Natural killer cell (primary cell): Measurements from ENCODE around the gene PSMD6. TPM values are rescaled to one million over a fixed set of nuclear protein-coding genes. Genes with fewer than 3 reads are reported as not detected.

Experiments
- ATAC-seq, 3 donors: fragments of 150-1000 bp in 2 of 3; fragments of 200-7000 bp in 1 of 3; cut with Tn5 transposase; 1 replicate in 1 of 3; 2 replicates in 2 of 3; pipeline ENCODE4 v1.10.0; 2021; ENCODE audit warnings: mild to moderate bottlenecking in 2 of 3, moderate library complexity in 2 of 3
- DNase-seq, 2 donors: peaks; one replicate each; pipeline versions ENCODE4 v3.0.0 to v3.0.0-alpha.2; 2013 to 2021; ENCODE audit warnings: mixed read lengths in 1 of 2
- H3K27ac ChIP-seq: one replicate; pipeline ENCODE4 v1.5.1; 2013; ENCODE audit warnings: mild to moderate bottlenecking, low read length
- H3K27me3 ChIP-seq: one replicate; pipeline ENCODE4 v1.6.1; 2013; ENCODE audit warnings: low read length; ENCODE audit not compliant: control insufficient read depth, insufficient read depth
- H3K36me3 ChIP-seq: one replicate; pipeline ENCODE4 v1.6.1; 2013; ENCODE audit warnings: low read length; ENCODE audit not compliant: control insufficient read depth, insufficient read depth
- H3K4me1 ChIP-seq: one replicate; pipeline ENCODE4 v1.6.1; 2013; ENCODE audit warnings: low read length; ENCODE audit not compliant: control insufficient read depth, insufficient read depth
- H3K4me3 ChIP-seq: one replicate; pipeline ENCODE4 v1.5.1; 2013; ENCODE audit warnings: low read length
- H3K9me3 ChIP-seq: one replicate; pipeline ENCODE4 v1.6.1; 2013; ENCODE audit warnings: low read length; ENCODE audit not compliant: control insufficient read depth, insufficient read depth
- H3K27ac Mint-ChIP-seq, 2 donors: one replicate each; pipeline ENCODE4 v1.8.0; 2022; ENCODE audit warnings: mild to moderate bottlenecking in 2 of 2, mixed read lengths in 2 of 2, moderate library complexity in 1 of 2
- H3K27me3 Mint-ChIP-seq, 2 donors: one replicate each; pipeline ENCODE4 v1.8.0; 2022; ENCODE audit warnings: low read depth in 2 of 2, mixed read lengths in 2 of 2
- H3K36me3 Mint-ChIP-seq: one replicate; pipeline ENCODE4 v1.8.0; 2022; ENCODE audit warnings: mixed read lengths
- H3K4me1 Mint-ChIP-seq, 2 donors: one replicate each; pipeline ENCODE4 v1.8.0; 2022; ENCODE audit warnings: mixed read lengths in 2 of 2
- H3K4me3 Mint-ChIP-seq: one replicate; pipeline ENCODE4 v1.8.0; 2022; ENCODE audit warnings: mild to moderate bottlenecking, moderate library complexity, mixed read lengths
- H3K9me3 Mint-ChIP-seq, 2 donors: one replicate each; pipeline ENCODE4 v1.8.0; 2022; ENCODE audit warnings: mixed read lengths in 2 of 2
- WGBS: methylation state at CpG from one replicate; pipeline ENCODE4 v1.1.7; 2013; ENCODE audit warnings: missing lambda C conversion rate; ENCODE audit not compliant: insufficient coverage; 5-methylcytosine and 5-hydroxymethylcytosine counted together
- intact Hi-C: fragments of 100-400 bp; cut with micrococcal nuclease; formaldehyde crosslinking; loops from one replicate; pipeline ENCODE4 v1.14.2; 2022
- total RNA-seq, 4 donors: library from RNA; stranded (reverse); fragments of 120-200 nt in 1 of 4; gene quantifications; one replicate each; pipeline versions ENCODE4 v1.2.3 to v1.2.4, GENCODE V29; 2013 to 2022
- TF ChIP-seq, protein P1 (sequence below): fragments of 200-600 bp; IDR thresholded peaks from one replicate; pipeline ENCODE4 v1.8.0; 2022; ENCODE audit warnings: antibody characterized with exemption

The PSMD6 gene
- total RNA-seq, 3 donors from 2014 or later (not counting 1 experiment from before 2014, with no cell fraction given): 84.4 to 105 (median 102) TPM

DNA sequence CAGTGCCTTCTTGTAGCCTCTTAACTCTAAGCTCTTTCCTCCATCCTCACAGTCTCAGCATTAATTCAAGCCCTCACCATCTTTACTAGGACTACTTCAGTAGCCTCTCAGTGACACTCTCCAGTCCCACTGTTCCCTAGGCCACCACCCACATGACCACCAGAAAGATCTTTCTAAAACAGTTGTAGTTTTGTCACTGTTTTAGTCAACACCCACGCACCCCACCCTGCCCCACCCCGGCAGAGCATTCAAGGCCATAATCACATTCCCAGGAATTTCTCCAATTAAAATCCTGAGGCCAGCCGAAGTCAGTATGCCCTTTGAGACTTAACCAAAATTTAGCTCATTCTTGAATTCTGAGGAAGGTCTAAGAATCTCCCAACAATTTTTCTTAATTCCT, 31.2 kb upstream of the PSMD6 start:
- ATAC-seq (no peak), DNase-seq (no peak)
- Mint-ChIP-seq H3K9me3 (no peaks in the 10 kb centered on the region), H3K36me3 (no peaks in the 10 kb centered on the region), H3K27ac (no peak overlapping the region), H3K4me3 (no peak overlapping the region), H3K27me3 (peaks cover 27 to 44% of the 10 kb centered on the region in 2 donors), H3K4me1 (peaks cover 0 to 4% of the 10 kb centered on the region in 2 donors)
- intact Hi-C loops: no loop called here
- Histone ChIP-seq H3K9me3 (no peaks in the 10 kb centered on the region), H3K27me3 (peaks cover 8% of the 10 kb centered on the region), H3K4me3 (no peak overlapping the region), H3K4me1 (no peaks in the 10 kb centered on the region), H3K27ac (no peak overlapping the region), H3K36me3 (no peaks in the 10 kb centered on the region)
- 86% methylated on average over 3 of the region's 3 CpGs for WGBS
- TF ChIP-seq, protein P1, sequence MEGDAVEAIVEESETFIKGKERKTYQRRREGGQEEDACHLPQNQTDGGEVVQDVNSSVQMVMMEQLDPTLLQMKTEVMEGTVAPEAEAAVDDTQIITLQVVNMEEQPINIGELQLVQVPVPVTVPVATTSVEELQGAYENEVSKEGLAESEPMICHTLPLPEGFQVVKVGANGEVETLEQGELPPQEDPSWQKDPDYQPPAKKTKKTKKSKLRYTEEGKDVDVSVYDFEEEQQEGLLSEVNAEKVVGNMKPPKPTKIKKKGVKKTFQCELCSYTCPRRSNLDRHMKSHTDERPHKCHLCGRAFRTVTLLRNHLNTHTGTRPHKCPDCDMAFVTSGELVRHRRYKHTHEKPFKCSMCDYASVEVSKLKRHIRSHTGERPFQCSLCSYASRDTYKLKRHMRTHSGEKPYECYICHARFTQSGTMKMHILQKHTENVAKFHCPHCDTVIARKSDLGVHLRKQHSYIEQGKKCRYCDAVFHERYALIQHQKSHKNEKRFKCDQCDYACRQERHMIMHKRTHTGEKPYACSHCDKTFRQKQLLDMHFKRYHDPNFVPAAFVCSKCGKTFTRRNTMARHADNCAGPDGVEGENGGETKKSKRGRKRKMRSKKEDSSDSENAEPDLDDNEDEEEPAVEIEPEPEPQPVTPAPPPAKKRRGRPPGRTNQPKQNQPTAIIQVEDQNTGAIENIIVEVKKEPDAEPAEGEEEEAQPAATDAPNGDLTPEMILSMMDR: no peak

DNA sequence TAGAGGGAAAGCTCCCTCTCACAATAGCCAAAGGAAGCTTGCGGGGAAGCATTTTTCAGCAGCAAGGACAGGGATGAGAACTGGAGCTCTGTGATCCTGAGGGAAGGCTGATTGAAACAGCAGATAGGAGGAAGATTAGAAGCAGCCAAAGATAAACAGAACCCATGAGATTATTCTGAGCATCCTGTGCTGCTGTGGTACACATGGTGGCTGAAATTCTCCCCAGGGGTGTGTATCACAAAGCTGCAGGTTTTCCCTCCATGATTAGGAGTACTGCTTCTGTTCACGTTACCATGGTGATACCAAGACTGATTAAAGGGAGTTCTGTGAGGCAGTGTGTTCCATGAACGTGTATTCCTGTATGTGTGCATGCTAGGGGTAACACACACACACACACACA, 30.3 kb upstream of the PSMD6 start:
- DNase-seq: no peak
- Mint-ChIP-seq H3K27ac (no peak overlapping the region), H3K4me3 (no peak overlapping the region), H3K27me3 (peaks cover 25 to 40% of the 10 kb centered on the region in 2 donors), H3K36me3 (no peaks in the 10 kb centered on the region), H3K9me3 (no peaks in the 10 kb centered on the region), H3K4me1 (peaks cover 0 to 4% of the 10 kb centered on the region in 2 donors)
- no peaks in the 10 kb centered on the region for H3K9me3 ChIP-seq
- H3K27me3 ChIP-seq: peaks cover 5% of the 10 kb centered on the region
- H3K4me3 ChIP-seq: no peak overlapping the region
- no peaks in the 10 kb centered on the region for H3K36me3 ChIP-seq
- intact Hi-C loops: no loop called here
- no peaks in the 10 kb centered on the region for H3K4me1 ChIP-seq
- no CpG with 5 or more reads among the region's 3 CpGs for WGBS
- H3K27ac ChIP-seq: no peak overlapping the region
- TF ChIP-seq, protein P1: no peak
- no peak for ATAC-seq

DNA sequence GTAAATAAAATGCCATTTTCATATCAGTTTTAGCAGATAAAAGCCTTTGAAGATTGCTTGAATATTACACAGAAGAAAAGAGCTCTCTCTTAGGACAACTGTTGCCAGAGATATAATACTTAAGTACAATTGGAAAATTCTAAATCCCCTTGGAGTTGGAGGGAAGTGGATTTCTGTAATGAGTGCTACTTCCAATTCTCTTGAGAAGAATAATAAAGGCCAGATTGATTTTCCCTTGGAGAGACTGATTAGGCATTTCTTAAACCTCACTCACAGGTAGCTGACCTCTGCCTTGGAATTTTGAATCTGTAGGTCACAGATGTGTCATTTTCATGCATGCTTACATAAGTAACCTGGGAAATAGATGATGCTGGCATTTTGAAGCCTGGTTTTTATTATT, 29.8 kb upstream of the PSMD6 start:
- Mint-ChIP-seq H3K4me3 (no peak overlapping the region), H3K36me3 (no peaks in the 10 kb centered on the region), H3K27ac (no peak overlapping the region), H3K4me1 (peaks cover 0 to 4% of the 10 kb centered on the region in 2 donors), H3K9me3 (no peaks in the 10 kb centered on the region), H3K27me3 (peaks cover 25 to 36% of the 10 kb centered on the region in 2 donors)
- ATAC-seq: no peak
- H3K9me3 ChIP-seq: no peaks in the 10 kb centered on the region
- intact Hi-C loops: no loop called here
- TF ChIP-seq, protein P1: no peak
- H3K4me1 ChIP-seq: no peaks in the 10 kb centered on the region
- H3K27me3 ChIP-seq: peaks cover 3% of the 10 kb centered on the region
- H3K27ac ChIP-seq: no peak overlapping the region
- H3K36me3 ChIP-seq: no peaks in the 10 kb centered on the region
- no peak overlapping the region for H3K4me3 ChIP-seq
- DNase-seq: no peak

DNA sequence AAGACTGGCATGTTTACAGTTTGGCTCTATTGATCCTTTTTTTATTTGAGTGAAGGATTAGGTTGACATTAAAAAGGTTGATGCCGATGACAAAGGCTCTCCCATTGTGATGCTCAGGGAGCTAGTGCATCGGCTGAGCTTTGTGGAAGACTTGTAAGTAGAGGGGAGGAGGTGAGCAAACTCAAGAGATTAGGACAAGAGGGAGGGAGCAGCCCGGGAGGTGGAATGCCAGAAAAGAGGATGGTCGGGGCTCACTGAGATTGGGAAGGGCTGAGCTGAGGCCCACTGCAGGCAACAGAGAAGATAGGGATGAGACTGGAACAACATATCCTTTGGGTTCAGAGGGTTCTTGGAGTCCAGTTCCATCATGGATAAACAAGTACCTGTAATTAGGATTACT, 26.5 kb upstream of the PSMD6 start:
- peaks cover 23 to 26% of the 10 kb centered on the region in 2 donors for H3K27me3 Mint-ChIP-seq
- H3K27me3 ChIP-seq: peaks cover 5% of the 10 kb centered on the region
- H3K27ac Mint-ChIP-seq: no peak overlapping the region
- H3K36me3 Mint-ChIP-seq: no peaks in the 10 kb centered on the region
- intact Hi-C loops: no loop called here
- no peak overlapping the region for H3K4me3 ChIP-seq
- no peak for DNase-seq
- no peak for ATAC-seq
- WGBS: 91% methylated on average over 4 of the region's 4 CpGs
- no peaks in the 10 kb centered on the region for H3K36me3 ChIP-seq
- H3K27ac ChIP-seq: no peak overlapping the region
- no peaks in the 10 kb centered on the region for H3K9me3 ChIP-seq
- no peak overlapping the region for H3K4me3 Mint-ChIP-seq
- H3K4me1 ChIP-seq: no peaks in the 10 kb centered on the region
- TF ChIP-seq, protein P1: no peak
- no peaks in the 10 kb centered on the region for H3K9me3 Mint-ChIP-seq
- H3K4me1 Mint-ChIP-seq: peaks cover 0 to 4% of the 10 kb centered on the region in 2 donors
